GM19025 (cell line): Measurements from ENCODE around the gene MAT2A.

Experiments
- ATAC-seq: cut with Tn5 transposase; IDR thresholded peaks from one replicate; pipeline ENCODE4 v1.9.1; 2021; ENCODE audit warnings: mild to moderate bottlenecking, low read depth, moderate library complexity; ENCODE audit not compliant: unreplicated experiment

The MAT2A gene

GRCh38 chr2:85538507-85539360, at the start of gene MAT2A:
TSS of gene MAT2A (plus strand) at chr2:85539168. CDS start at chr2:85539288, 120 bp downstream.
- ATAC-seq, result peak; percentile 69

GRCh38 chr2:85490861-85491755, 47.9 kb upstream of the MAT2A start:
- no peak for ATAC-seq

GRCh38 chr2:85496436-85496835, 42.5 kb upstream of the MAT2A start:
- ATAC-seq, result no peak

GRCh38 chr2:85497944-85498630, 40.9 kb upstream of the MAT2A start:
- no peak for ATAC-seq

- no peak for ATAC-seq
These were observed 37.7 kb upstream of the MAT2A start for GRCh38 chr2:85501248-85501647.

GRCh38 chr2:85502720-85503119, 36.2 kb upstream of the MAT2A start:
- ATAC-seq, result no peak

GRCh38 chr2:85503168-85503850, 35.7 kb upstream of the MAT2A start:
- ATAC-seq, result no peak

GRCh38 chr2:85503851-85504777, 34.9 kb upstream of the MAT2A start:
- ATAC-seq, result no peak

GRCh38 chr2:85504778-85505261, 34.1 kb upstream of the MAT2A start:
- ATAC-seq, result no peak

GRCh38 chr2:85505551-85506238, 33.3 kb upstream of the MAT2A start:
- no peak for ATAC-seq

GRCh38 chr2:85506768-85507181, 32.2 kb upstream of the MAT2A start:
- no peak for ATAC-seq

GRCh38 chr2:85511008-85511811, 27.8 kb upstream of the MAT2A start:
- ATAC-seq, result no peak

- ATAC-seq, result no peak
These were observed 24.6 kb upstream of the MAT2A start for GRCh38 chr2:85514323-85514722.

- no peak for ATAC-seq
These were observed 22.1 kb upstream of the MAT2A start for GRCh38 chr2:85516653-85517389.

- no peak for ATAC-seq
These were observed 16.8 kb upstream of the MAT2A start for GRCh38 chr2:85522090-85522647.

- no peak for ATAC-seq
These were observed 15.7 kb upstream of the MAT2A start for GRCh38 chr2:85523062-85523902.
